Fibroblast of pulmonary artery (primary cell): ENCODE data around the gene GLYR1.
"Not testable (repeated sequence)": the region's sequence is repeated elsewhere in the genome, so short reads cannot be mapped to it uniquely, and the experiment has no call there.

Experiments used
- DNase-seq: peaks from one replicate; pipeline ENCODE4 v3.0.0-alpha.2; 2010; ENCODE audit warnings: low read depth
- H3K4me3 ChIP-seq: replicated peaks from 2 replicates; pipeline ENCODE4 v1.5.1; 2011; ENCODE audit warnings: low read depth, mild to moderate bottlenecking, control low read depth, low read length, moderate library complexity
- TF ChIP-seq, protein P1 (sequence below): IDR thresholded peaks from 2 replicates; pipeline ENCODE4 v1.5.1; 2011; ENCODE audit warnings: mild to moderate bottlenecking, control low read depth, low read length, inconsistent platforms; ENCODE audit errors: missing control alignments

Gene GLYR1

DNA sequence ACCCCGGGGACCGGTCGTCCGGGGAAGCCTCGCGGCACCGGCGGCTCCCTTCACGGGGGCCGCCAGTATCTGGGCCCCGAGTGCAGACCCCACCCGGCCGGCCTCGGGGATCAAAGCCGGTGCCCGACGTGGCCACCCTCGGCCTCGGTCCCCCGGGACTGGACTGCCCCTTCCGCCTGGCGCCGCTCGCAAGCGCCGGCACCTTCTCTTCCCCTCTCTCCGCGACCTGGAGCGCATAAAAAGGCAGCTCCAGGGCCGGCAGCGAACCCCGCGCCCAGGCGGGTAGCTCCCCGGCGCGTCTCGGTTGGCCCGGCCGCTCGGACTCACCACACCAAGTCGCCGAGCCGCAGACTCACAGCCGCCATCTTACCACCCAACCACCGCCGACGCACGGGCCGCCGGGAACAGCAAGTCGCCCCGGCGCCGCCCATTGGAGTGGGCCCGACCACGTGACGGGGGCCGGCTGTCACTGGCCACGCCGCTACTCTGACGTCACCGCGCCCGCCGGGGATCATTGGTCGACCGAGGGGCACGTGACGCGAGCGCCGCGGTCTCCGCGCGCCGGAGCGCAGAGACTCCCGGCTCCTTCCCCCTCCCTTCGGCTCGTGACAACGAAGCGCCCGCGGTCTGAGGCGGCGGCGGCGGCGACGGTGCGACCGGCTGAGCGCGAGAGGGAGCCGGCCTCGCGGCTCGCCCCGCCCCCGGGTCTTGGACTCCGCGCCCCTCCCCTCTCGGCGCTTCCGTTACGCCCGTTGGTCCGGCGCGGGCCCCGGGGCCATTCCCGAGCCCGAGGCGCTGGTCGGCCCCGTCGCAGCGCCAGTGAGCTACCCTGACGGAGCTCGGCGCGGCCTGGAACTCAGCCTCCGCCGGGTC, at the start of gene GLYR1, which contains the start of gene UBN1:
Gene GLYR1, minus strand, starts transcription at position 388 of the 873 bp plus-strand sequence. Its CDS starts 23 bp downstream, at position 365.
Gene UBN1, plus strand, starts transcription at position 581 of the 873 bp plus-strand sequence. CDS start 5,437 bp downstream, outside the sequence.
- TF ChIP-seq, protein P1, sequence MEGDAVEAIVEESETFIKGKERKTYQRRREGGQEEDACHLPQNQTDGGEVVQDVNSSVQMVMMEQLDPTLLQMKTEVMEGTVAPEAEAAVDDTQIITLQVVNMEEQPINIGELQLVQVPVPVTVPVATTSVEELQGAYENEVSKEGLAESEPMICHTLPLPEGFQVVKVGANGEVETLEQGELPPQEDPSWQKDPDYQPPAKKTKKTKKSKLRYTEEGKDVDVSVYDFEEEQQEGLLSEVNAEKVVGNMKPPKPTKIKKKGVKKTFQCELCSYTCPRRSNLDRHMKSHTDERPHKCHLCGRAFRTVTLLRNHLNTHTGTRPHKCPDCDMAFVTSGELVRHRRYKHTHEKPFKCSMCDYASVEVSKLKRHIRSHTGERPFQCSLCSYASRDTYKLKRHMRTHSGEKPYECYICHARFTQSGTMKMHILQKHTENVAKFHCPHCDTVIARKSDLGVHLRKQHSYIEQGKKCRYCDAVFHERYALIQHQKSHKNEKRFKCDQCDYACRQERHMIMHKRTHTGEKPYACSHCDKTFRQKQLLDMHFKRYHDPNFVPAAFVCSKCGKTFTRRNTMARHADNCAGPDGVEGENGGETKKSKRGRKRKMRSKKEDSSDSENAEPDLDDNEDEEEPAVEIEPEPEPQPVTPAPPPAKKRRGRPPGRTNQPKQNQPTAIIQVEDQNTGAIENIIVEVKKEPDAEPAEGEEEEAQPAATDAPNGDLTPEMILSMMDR: no peak
- peak; percentile 97 for DNase-seq
- peak within 1 kb of the TSS; percentile 84 for H3K4me3 ChIP-seq

DNA sequence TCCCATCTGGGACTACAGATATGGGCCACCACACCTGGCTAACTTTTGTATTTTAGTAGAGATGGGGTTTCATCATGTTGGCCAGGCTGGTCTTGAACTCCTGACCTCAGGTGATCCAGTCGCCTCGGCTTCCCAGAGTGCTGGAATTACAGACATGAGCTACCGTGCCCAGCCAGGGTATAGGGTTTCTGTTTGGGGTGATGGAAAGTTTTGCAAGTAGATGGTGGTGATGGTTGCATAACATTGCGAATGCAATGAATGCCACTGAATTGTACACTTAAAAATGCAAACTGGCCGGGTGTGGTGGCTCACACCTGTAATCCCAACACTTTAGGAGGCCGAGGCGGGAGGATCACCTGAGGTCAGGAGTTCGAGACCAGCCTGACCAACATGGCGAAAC, 49.7 kb upstream of the GLYR1 start:
- not testable (repeated sequence) for DNase-seq, H3K4me3 ChIP-seq

DNA sequence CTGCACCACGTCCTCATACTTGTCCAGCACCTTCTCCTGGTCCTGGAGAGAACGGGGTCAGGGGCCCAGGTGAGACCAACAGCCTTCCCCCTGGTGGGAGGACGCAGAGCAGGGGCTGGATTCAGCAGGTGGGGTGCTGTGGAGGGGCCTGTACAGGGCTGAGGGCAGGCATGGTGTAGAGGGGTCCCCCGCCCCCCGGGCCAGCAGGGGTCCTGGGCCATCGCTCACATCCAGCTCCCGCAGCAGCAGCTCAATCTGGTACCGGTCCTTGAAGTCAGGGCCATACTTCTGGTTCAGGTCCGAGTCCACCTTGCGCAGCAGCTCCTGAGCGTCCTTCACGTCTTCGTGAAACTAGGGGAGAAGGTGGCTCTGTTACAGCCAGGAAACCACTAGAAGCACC, 48.3 kb upstream of the GLYR1 start:
- TF ChIP-seq, protein P1: no peak
- H3K4me3 ChIP-seq: no peak overlapping the region
- no peak for DNase-seq

DNA sequence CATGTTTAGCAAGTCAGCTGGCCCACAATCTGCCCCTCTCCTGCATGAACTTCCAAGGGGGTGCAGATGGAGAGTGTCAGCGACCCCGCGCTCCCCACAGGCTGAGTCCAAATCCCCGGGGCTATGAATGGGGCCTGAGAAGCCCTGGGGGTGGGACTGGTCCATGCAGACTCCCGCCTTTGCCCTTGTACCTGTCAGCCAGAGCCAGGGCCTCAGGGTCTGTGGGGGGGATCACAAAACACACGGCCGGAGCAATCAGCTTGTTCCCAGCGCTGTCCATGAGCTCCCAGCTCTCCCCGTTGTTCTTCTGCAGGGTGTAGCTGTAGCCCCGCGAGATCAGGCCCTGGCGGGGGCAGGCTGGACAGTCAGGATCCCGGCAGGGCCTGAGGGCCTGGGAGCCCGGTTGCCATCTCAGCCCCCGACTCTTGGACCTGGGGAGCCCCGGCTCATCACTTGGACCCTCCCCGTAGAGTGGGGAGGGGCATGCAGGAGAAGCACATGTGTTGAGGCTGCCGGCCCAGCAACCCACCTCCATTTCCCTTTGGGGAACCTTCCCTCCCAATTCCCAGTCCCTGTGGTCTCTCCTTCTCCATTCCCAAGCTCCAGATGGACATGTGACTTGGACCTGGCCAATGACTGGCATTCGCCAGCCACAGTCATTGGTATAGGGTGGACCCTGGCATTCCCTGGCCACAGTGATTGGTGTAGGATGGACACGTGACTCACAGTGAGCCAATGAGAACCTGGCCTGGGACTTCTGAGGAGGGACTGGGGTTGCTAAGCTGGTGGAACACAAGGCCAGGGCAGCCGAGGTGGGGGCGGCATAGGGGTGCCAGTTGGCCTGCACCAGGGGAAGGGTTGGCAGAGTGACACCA, 47.4 kb upstream of the GLYR1 start:
- TF ChIP-seq, protein P1: no peak
- H3K4me3 ChIP-seq: no peak overlapping the region
- no peak for DNase-seq

DNA sequence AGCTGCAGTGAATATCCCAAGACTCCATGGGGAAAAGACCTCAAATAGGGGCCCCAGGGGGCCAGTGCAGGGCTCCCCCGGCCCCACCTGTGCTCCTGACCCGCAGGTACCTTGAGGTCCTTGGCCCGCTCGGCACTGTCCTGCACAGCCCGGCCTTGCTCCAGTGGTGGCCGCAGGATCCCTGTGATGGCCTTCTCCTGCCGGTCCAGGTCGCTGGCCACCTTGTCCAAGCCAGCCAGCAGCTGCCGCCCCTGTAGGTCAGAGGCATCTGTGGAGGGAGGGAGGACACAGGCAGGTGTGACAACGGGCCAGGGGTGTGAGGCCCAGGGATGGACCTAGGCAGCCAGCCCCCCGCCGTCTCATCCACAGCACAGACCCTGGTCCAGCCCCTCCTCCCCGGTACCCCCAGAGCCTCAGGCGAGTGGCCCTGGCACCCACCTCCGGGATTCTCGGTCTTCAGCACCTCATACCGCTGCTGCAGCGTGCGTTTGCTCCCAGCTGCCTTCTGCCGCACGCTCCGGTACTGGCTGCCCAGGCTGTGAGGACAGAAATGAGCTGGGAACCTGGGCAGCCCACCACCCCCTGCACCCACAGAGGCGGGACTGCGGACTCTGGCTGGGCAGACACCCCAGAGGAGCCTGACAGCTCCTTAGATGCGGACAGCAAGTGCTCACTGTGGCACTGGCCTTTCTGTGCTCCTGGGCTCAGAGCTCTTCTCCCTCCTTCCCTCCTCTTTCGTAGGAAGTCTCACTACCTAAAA, 46.2 kb upstream of the GLYR1 start:
- TF ChIP-seq, protein P1: no peak
- no peak for DNase-seq
- no peak overlapping the region for H3K4me3 ChIP-seq

DNA sequence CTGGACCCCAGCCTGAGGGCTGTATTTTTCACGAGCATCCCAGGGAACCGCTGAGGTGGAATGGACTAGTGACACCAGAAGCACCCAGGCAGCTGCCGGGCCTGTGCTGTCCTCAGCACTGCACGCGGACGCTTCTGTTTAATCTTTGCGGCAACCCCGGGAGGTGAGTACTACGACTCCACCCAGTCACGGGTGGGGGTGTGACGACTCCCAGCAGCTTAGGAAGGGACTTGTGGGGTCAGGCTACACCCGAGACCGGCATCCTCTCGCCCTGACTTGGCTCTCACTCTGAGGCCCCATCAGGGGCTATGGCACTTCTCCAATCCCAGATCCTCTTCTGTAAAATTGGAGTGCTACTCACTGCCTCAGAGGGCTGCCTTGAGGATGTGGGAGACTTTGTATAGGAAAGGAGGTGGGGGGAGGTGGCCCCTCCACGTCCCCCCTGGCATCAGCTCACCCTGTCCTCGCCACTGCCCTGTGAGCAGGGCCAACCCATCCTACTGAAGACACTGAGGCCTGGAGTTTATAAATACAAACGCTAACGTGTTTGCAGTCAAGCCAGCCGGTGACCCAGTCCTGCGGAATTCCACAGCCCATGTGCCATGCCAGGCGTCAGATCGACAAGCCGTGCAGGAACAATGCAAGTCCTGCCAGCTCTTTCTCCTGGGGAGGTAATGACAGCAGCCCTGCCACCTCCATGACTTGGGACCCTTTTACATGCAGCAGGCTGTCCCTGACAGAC, 45.4 kb upstream of the GLYR1 start:
- H3K4me3 ChIP-seq: no peak overlapping the region
- DNase-seq: peak; percentile 47
- TF ChIP-seq, protein P1: no peak
